ENCODE data around the gene SLC2A9. TPM values are rescaled to one million over a fixed set of nuclear protein-coding genes. Genes with fewer than 3 reads are reported as not detected.

SLC2A9 gene
- total RNA-seq, 1 donor from 2014 or later = 0.72 TPM

DNA sequence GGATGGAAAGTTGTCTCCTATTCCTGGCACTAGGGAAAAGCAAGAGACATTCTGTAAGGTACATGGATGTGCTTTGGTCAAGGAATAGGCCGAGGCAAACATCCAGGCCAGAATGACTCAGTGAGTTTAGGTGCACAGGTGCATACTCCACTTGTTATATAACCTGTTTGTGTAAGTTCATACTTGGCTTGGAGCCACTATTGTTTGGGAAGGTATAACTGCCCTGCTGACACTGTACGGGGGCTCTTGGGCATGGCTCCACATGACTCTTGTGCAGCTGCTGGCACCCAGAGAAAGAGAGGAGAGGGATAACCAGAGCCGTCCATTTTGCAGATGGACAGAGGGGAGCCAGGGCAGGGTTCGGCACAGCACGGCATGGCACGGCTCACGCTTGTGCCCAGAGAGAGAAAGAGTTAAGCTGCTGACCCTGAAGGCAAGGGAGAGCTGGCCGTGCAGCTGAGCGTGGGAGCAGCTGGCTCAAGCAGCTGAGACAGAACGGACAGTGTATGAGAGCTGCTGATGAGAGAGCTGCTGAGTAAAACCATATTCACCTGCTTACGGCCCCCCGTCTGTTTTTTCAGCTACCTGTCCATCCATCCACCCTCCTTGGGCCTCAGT, 98.0 kb downstream of the SLC2A9 start:
- H3K9me3 Mint-ChIP-seq (ENCODE audit: low read depth) = no peaks in the 10 kb centered on the region
- no peaks in the 10 kb centered on the region for H3K36me3 Mint-ChIP-seq (ENCODE audit: low read depth)
- H3K4me3 Mint-ChIP-seq (ENCODE audit: unreplicated experiment) = no peak overlapping the region
- H3K27me3 Mint-ChIP-seq (ENCODE audit: low read depth) = peaks cover 7% of the 10 kb centered on the region
- H3K27ac Mint-ChIP-seq (ENCODE audit: unreplicated experiment) = no peak overlapping the region
- peaks cover 5% of the 10 kb centered on the region for H3K4me1 Mint-ChIP-seq (ENCODE audit: low read depth)
- DNase-seq (ENCODE audit: low spot score) = no peak
- TF ChIP-seq CTCF (IDR thresholded peaks at IDR 0.05) = no peak

DNA sequence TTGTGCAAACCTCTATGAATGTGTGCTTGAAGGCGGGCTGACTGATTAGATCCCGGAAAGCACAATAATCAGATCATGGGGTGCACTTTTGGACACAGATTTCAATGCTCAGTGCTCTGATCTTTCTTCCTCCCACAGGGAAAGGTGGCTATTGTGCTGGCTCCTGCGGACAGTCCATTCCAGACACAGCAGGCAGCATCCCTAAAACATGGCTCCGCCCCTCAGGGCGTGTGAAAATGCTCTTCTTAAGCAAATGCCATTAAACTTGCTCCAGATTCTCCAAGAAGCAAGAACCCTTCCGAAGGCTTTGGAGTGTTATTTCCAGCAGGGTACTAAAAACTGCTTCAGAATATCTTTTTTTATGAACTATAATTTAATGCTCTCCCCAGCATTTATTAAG, 100.0 kb downstream of the SLC2A9 start:
- peaks cover 7% of the 10 kb centered on the region for H3K27me3 Mint-ChIP-seq (ENCODE audit: low read depth)
- H3K27ac Mint-ChIP-seq (ENCODE audit: unreplicated experiment) = no peak overlapping the region
- no peak overlapping the region for H3K4me3 Mint-ChIP-seq (ENCODE audit: unreplicated experiment)

DNA sequence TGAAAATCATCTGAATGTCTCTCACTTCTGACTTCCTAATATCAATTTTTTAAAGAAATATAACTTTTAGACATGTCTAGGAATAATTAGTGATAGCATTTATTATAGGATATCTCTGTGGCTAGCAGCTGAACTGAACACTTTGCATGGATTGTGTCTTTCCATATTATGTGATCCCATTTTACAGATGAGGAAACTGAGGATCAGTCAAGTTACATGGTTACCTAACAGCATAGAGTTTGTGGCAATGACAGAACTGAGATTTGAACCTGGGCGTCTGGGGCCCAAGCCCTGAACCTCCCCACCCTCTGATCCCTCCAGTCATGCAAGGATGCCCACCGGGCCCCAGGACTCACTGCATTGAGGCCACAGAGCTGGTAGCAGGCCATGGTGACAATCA, 101.3 kb downstream of the SLC2A9 start:
- Mint-ChIP-seq H3K4me3 (ENCODE audit: unreplicated experiment) (no peak overlapping the region), H3K4me1 (ENCODE audit: low read depth) (no peaks in the 10 kb centered on the region), H3K27me3 (ENCODE audit: low read depth) (peaks cover 10% of the 10 kb centered on the region), H3K36me3 (ENCODE audit: low read depth) (no peaks in the 10 kb centered on the region), H3K9me3 (ENCODE audit: low read depth) (no peaks in the 10 kb centered on the region), H3K27ac (ENCODE audit: unreplicated experiment) (no peak overlapping the region)
- TF ChIP-seq CTCF (IDR thresholded peaks at IDR 0.05) = no peak
- DNase-seq (ENCODE audit: low spot score) = no peak

More for the DNA sequence above, 100.0 kb downstream of the SLC2A9 start:
- H3K4me1 Mint-ChIP-seq (ENCODE audit: low read depth) = no peaks in the 10 kb centered on the region
- no peaks in the 10 kb centered on the region for H3K9me3 Mint-ChIP-seq (ENCODE audit: low read depth)
- no peak for DNase-seq (ENCODE audit: low spot score)
- TF ChIP-seq CTCF (IDR thresholded peaks at IDR 0.05) = no peak
- H3K36me3 Mint-ChIP-seq (ENCODE audit: low read depth) = no peaks in the 10 kb centered on the region

DNA sequence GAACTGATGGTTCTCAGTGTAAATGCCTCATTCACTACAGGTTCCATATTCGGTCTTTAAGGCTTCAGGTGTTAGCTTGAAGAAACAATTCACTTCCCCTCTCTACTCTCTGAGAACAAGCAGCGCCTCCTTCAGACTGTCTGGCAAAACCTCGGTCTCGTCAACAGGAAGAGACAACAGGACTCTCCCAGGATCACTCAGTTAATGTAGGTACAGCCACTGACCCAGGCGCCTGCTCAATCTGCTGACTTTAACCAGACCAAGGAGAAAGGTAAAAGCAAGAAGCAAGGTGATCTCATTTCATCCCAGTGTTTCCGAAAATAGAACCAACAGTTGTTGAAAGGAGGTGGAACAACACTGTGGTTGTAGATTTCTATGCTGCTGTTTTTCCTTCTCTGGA, 102.2 kb downstream of the SLC2A9 start:
- no peak overlapping the region for H3K4me3 Mint-ChIP-seq (ENCODE audit: unreplicated experiment)
- H3K4me1 Mint-ChIP-seq (ENCODE audit: low read depth) = no peaks in the 10 kb centered on the region
- H3K36me3 Mint-ChIP-seq (ENCODE audit: low read depth) = no peaks in the 10 kb centered on the region
- TF ChIP-seq CTCF (IDR thresholded peaks at IDR 0.05) = no peak
- no peaks in the 10 kb centered on the region for H3K9me3 Mint-ChIP-seq (ENCODE audit: low read depth)
- peaks cover 10% of the 10 kb centered on the region for H3K27me3 Mint-ChIP-seq (ENCODE audit: low read depth)
- no peak for DNase-seq (ENCODE audit: low spot score)
- no peak overlapping the region for H3K27ac Mint-ChIP-seq (ENCODE audit: unreplicated experiment)

GRCh38 chr4:9918484-9918883, 102.8 kb downstream of the SLC2A9 start:
- Mint-ChIP-seq H3K36me3 (ENCODE audit: low read depth) (no peaks in the 10 kb centered on the region), H3K4me3 (ENCODE audit: unreplicated experiment) (no peak overlapping the region)
- no peak for TF ChIP-seq CTCF (IDR thresholded peaks at IDR 0.05)

More at GRCh38 chr4:9918484-9918883, 102.8 kb downstream of the SLC2A9 start:
- Mint-ChIP-seq H3K27ac (ENCODE audit: unreplicated experiment) (no peak overlapping the region), H3K4me1 (ENCODE audit: low read depth) (no peaks in the 10 kb centered on the region), H3K9me3 (ENCODE audit: low read depth) (no peaks in the 10 kb centered on the region), H3K27me3 (ENCODE audit: low read depth) (peaks cover 11% of the 10 kb centered on the region)
- DNase-seq (ENCODE audit: low spot score) = no peak
